Endothelial cell of umbilical vein (primary cell): ENCODE measurements around the gene INSC. TPM values are rescaled to one million over a fixed set of nuclear protein-coding genes. Genes with fewer than 3 reads are reported as not detected.

Experiments
- BruUV-seq: library from RNA; stranded (reverse); fragments of 400-500 nt; replicated peaks from 2 replicates; lab custom pipeline; 2021; lab: Mats Ljungman, UMichigan
- CTCF ChIA-PET: fragments of 300-600, 350-600 bp; sonication (Branson Sonifier 250); formaldehyde crosslinking; loops from one replicate; lab custom pipeline; 2021; ENCODE audit warnings: antibody characterized with exemption, inconsistent platforms; lab: Charles Lee
- POLR2A ChIA-PET: fragments of 300-600, 350-600 bp; sonication (Branson Sonifier 250); formaldehyde crosslinking; loops from one replicate; lab custom pipeline; 2021; ENCODE audit warnings: antibody characterized with exemption, inconsistent platforms; lab: Charles Lee
- DNase-seq: peaks from one replicate; pipeline ENCODE4 v3.0.0-alpha.2; 2011; ENCODE audit warnings: low read depth, low spot score
- FAIRE-seq: peaks from 2 replicates; lab custom pipeline; 2011; peaks lifted over from hg19 to GRCh38; lab: Jason Lieb, UNC
- H2AFZ ChIP-seq: 2 replicates; pipeline ENCODE4 v1.6.0; 2012; ENCODE audit warnings: low read depth, low read length, control low read depth, inconsistent platforms
- H3K27ac ChIP-seq: 2 replicates; pipeline ENCODE4 v1.5.1; 2011; ENCODE audit warnings: low read depth, mild to moderate bottlenecking, control low read depth, low read length, moderate library complexity; ENCODE audit not compliant: insufficient read depth
- H3K27me3 ChIP-seq, 2 experiments: 2 replicates each; pipeline versions ENCODE4 v1.6.0 to v1.6.1; 2011; ENCODE audit warnings: low read length in 2 of 2, mixed read lengths in 1 of 2; ENCODE audit not compliant: control insufficient read depth in 2 of 2, insufficient read depth in 2 of 2
- H3K36me3 ChIP-seq, 2 experiments: 2 replicates in 1 of 2; 3 replicates in 1 of 2; pipeline ENCODE4 v1.5.1; 2011; ENCODE audit warnings: low read length in 2 of 2, mild to moderate bottlenecking in 1 of 2, moderate library complexity in 1 of 2; ENCODE audit not compliant: control insufficient read depth in 2 of 2, insufficient read depth in 2 of 2; ENCODE audit errors: extremely low read depth in 1 of 2
- H3K4me1 ChIP-seq: 3 replicates; pipeline ENCODE4 v1.5.1; 2011; ENCODE audit warnings: mild to moderate bottlenecking, low read length; ENCODE audit not compliant: control insufficient read depth, insufficient read depth; ENCODE audit errors: extremely low read depth
- H3K4me2 ChIP-seq: 2 replicates; pipeline ENCODE4 v1.6.1; 2011; ENCODE audit warnings: low read length, control low read depth, mixed read lengths; ENCODE audit not compliant: insufficient read depth
- H3K4me3 ChIP-seq, 3 experiments: fragments of 200-600 bp in 1 of 3; sonication (generic), shearing (Covaris generic) in 1 of 3; replicated peaks in 1 of 3; 2 replicates each; pipeline ENCODE4 v1.5.1; 2011 to 2016; ENCODE audit warnings: control low read depth in 3 of 3, low read length in 3 of 3, mild to moderate bottlenecking in 2 of 3, inconsistent platforms in 1 of 3, low read depth in 1 of 3, moderate library complexity in 1 of 3; ENCODE audit not compliant: insufficient read depth in 1 of 3
- H3K79me2 ChIP-seq: 2 replicates; pipeline ENCODE4 v1.6.0; 2012; ENCODE audit warnings: low read length, inconsistent platforms; ENCODE audit not compliant: control insufficient read depth, insufficient read depth
- H3K9ac ChIP-seq: replicated peaks from 2 replicates; pipeline ENCODE3; 2011; ENCODE audit warnings: low read length, control low read depth; ENCODE audit not compliant: insufficient read depth; ENCODE audit errors: extremely low read depth
- H3K9me1 ChIP-seq: replicated peaks from 3 replicates; pipeline ENCODE4 v1.6.0; 2011; ENCODE audit warnings: mild to moderate bottlenecking, low read length; ENCODE audit not compliant: control insufficient read depth, insufficient read depth; ENCODE audit errors: extremely low read depth
- H3K9me3 ChIP-seq: replicated peaks from 2 replicates; pipeline ENCODE4 v1.5.1; 2012; ENCODE audit warnings: low read length, inconsistent platforms; ENCODE audit not compliant: control insufficient read depth, insufficient read depth
- H4K20me1 ChIP-seq: replicated peaks from 2 replicates; pipeline ENCODE3; 2011; ENCODE audit warnings: mild to moderate bottlenecking, low read length; ENCODE audit not compliant: control insufficient read depth, insufficient read depth; ENCODE audit errors: extremely low read depth
- CTCF ChIP-seq, 2 donors: IDR thresholded peaks; 1 replicate in 1 of 2; 2 replicates in 1 of 2; pipeline ENCODE4 v1.5.1; 2011; ENCODE audit warnings: low read length in 2 of 2, mild to moderate bottlenecking in 2 of 2, moderate library complexity in 2 of 2, control low read depth in 1 of 2, inconsistent platforms in 1 of 2, low read depth in 1 of 2; ENCODE audit not compliant: insufficient read depth in 1 of 2; ENCODE audit errors: extremely low read depth in 1 of 2
- EZH2 ChIP-seq: IDR thresholded peaks from 2 replicates; pipeline ENCODE4 v1.6.1; 2012; ENCODE audit warnings: borderline replicate concordance, low read depth, mild to moderate bottlenecking, moderate library complexity, low read length, inconsistent platforms; ENCODE audit not compliant: severe bottlenecking
- FOS ChIP-seq: IDR thresholded peaks from 2 replicates; pipeline ENCODE4 v1.6.1; 2011; ENCODE audit warnings: mild to moderate bottlenecking, low read length, moderate library complexity, borderline replicate concordance; ENCODE audit not compliant: insufficient read depth
- GATA2 ChIP-seq: IDR thresholded peaks from 2 replicates; pipeline ENCODE4 v1.7.0; 2011; ENCODE audit warnings: low read depth, mild to moderate bottlenecking, moderate library complexity, mixed read lengths, low read length; ENCODE audit not compliant: insufficient read length, insufficient read depth
- JUN ChIP-seq: IDR thresholded peaks from 2 replicates; pipeline ENCODE4 v1.6.1; 2011; ENCODE audit warnings: borderline replicate concordance, low read depth; ENCODE audit not compliant: insufficient read length, insufficient read depth
- MAX ChIP-seq: IDR thresholded peaks from 2 replicates; pipeline ENCODE4 v1.6.1; 2011; ENCODE audit not compliant: insufficient read depth, insufficient read length
- MYC ChIP-seq: IDR thresholded peaks from one replicate; pipeline ENCODE4 v1.6.1; 2011; ENCODE audit warnings: mild to moderate bottlenecking, low read depth, low read length
- POLR2A ChIP-seq: IDR thresholded peaks from 2 replicates; pipeline ENCODE4 v1.6.1; 2012; ENCODE audit warnings: low read depth, mild to moderate bottlenecking, control low read depth, low read length
- POLR2AphosphoS5 ChIP-seq: IDR thresholded peaks from 2 replicates; pipeline ENCODE4 v1.6.1; 2012; ENCODE audit warnings: low read depth, mild to moderate bottlenecking, control low read depth, low read length, moderate library complexity; ENCODE audit not compliant: insufficient read depth
- dilution Hi-C: fragments of 300-500 bp; cut with MboI; formaldehyde crosslinking; loops from one replicate; pipeline ENCODE4 v1.15.0; 2019; ENCODE audit warnings: low sequenced_read_pairs; ENCODE audit not compliant: extremely low pct_ligation_motif_present
- intact Hi-C: fragments of 100-400 bp; cut with micrococcal nuclease; formaldehyde crosslinking; loops from one replicate; pipeline ENCODE4 v1.10.0; 2022
- polyA plus RNA-seq, 4 experiments: library from polyadenylated mRNA; depleted of rRNA in 3 of 4; stranded (reverse) in 3 of 4; unstranded in 1 of 4; fragments of >200 nt; gene quantifications; 2 replicates each; pipeline versions ENCODE4 v1.2.1 to v1.2.3, GENCODE V29; 2011 to 2012; ENCODE audit warnings: missing spikeins in 1 of 4
- total RNA-seq: library from RNA; stranded (reverse); gene quantifications from 2 replicates; pipeline ENCODE4 v1.2.3, GENCODE V29; 2021

Gene INSC
- total and polyA plus RNA-seq, 2 donors (not counting 3 experiments of a cell fraction or from before 2014, with no cell fraction given): not detected

- Histone ChIP-seq H3K79me2 (no peaks in the 10 kb centered on the region), H3K4me2 (no peak overlapping the region), H3K27me3 (no peaks in the 10 kb centered on the region), H3K9me1 (no peaks in the 10 kb centered on the region), H4K20me1 (no peaks in the 10 kb centered on the region), H3K27ac (no peak overlapping the region), H3K9me3 (no peaks in the 10 kb centered on the region), H3K4me1 (no peaks in the 10 kb centered on the region), H2AFZ (no peak overlapping the region), H3K9ac (no peak overlapping the region), H3K36me3 (no peaks in the 10 kb centered on the region), H3K4me3 (no peak overlapping the region)
- TF ChIP-seq MAX (no peak), POLR2AphosphoS5 (no peak), CTCF (IDR thresholded peaks at IDR 0.05; ENCODE audit: extremely low read depth in 1 of 2, insufficient read depth in 1 of 2, low read depth in 1 of 2, low read length in 2 of 2) (no peak), MYC (no peak), EZH2 (no peak), GATA2 (no peak), POLR2A (no peak), FOS (no peak), JUN (no peak)
- FAIRE-seq: no peak
- ChIA-PET POLR2A (no interaction called here), CTCF (no interaction called here)
- no TSS peak for BruUV-seq
- DNase-seq: no peak
- dilution Hi-C loops (no loop called here), intact Hi-C loops (no loop called here)
Measured at GRCh38 chr11:15179167-15179566, 64.4 kb downstream of the INSC start.
